GM19324 (cell line): ENCODE results near the gene ROBO1.

Source experiments
- ATAC-seq: cut with Tn5 transposase; IDR thresholded peaks from one replicate; pipeline ENCODE4 v1.9.1; 2021; ENCODE audit warnings: mild to moderate bottlenecking, moderate library complexity; ENCODE audit not compliant: unreplicated experiment, low FRiP score

The ROBO1 gene

DNA sequence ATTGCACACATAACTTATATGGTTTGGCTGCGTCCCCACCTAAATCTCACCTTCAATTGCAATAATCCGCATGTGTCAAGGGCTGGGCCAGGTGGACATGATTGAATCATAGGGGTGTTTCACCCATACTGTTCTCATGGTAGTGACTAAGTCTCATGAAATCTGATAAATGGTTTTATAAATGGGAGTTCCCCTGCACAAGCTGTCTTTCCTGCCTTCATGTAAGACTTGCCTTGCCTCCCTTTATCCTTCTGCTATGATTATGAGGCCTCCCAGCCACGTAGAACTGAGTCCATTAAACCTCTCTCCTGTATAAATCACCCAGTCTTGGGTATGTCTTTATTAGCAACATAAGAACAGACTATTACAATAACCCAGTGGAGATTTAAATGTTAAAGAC lies 653.9 kb downstream of the ROBO1 start:
- ATAC-seq = no peak

DNA sequence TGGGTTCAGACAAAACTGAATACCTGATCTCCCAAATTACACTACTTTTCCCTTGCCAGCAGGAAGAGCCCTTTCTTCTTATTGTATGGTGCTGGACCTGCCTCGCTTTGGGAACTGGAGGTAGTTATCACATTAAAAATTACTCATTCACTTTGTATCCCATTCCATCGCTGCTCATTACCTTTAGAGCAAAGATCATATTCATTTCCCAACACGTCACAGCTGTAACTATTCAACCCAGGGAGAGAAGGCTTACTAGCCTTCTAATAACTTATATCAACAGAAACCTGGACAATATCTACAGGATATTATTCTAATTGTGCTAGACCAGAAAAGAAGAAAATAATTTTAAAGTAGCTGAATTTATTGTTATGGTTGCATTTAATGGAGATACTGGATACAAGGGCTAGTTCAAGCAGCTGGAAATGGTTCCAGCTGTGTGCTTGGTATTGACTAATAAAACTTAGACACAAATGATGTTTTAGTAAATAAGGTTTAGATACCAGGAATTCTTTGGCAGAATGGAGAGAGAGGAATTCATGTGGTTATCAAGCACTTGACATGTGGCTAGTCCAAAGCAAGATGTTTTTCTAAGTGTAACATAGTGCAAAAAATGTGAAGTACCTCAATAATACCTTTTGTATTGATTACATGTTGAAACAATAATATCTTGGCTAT lies 656.3 kb downstream of the ROBO1 start:
- no peak for ATAC-seq

DNA sequence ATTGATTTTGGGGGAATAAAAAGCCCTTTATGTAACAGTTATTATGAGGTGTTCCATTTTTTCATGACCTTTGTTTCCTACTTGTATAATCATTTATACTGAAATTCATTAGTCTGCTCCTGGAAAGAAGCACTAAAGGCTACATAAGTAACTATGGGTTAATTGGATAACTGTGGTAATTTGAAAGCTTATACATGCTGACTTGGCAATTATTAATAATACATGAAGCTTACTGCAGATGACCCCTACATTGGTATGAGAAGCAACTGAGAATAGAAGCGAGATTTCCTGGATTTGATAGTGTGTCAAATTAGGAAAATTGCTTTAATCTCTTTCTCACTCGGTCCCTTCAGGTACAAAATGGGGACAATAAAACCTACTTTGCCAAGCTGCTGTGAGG lies 658.0 kb downstream of the ROBO1 start:
- no peak for ATAC-seq

DNA sequence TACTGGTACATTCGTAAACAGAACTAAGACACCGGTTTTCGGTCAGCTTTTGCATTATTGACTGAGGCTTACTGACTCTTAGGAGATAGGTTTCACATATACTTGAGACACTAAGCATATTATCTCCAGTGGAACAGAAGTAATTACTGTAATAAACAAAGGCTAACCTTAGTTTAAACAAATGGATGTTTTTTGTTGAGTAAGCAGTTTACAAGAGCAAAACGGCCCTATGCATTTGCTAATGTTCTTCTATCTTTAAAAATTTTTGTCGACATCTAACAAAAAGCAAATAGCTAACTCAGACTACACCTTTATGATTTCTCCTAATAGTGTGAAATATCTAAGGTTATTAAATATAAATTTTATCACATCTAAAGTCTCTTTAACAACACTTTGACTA lies 664.5 kb downstream of the ROBO1 start:
- ATAC-seq = no peak

DNA sequence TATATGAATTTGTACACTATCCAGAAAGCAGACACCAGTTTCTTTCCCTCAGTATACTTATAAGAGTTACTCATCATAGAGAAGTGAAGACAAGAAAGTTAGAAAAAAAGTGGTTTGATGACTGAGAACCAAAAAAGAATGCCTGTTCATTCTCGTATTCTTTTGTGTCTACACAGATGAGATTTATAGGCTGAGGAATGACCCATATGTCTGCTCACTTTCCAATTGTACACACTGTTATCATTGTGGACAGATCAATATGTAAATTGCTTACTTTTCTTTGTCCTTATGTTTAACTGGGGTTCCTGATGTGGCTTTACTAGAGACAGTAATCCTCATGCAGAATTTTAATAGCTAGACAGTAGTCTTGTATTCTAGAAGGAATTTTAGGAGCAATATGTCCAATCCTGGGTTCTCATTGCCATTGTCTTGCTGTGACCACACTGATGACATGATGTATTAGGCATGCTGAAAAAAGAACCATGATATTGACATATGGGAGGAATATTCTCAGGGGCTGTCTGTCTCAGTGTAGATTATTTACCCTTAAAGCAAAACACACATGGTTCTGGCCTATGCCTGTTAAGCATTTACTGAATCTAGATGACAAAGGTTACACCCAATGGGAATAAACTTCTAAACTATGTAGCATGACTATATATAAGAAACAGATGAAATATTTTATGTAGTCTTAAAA lies 669.7 kb downstream of the ROBO1 start:
- no peak for ATAC-seq

DNA sequence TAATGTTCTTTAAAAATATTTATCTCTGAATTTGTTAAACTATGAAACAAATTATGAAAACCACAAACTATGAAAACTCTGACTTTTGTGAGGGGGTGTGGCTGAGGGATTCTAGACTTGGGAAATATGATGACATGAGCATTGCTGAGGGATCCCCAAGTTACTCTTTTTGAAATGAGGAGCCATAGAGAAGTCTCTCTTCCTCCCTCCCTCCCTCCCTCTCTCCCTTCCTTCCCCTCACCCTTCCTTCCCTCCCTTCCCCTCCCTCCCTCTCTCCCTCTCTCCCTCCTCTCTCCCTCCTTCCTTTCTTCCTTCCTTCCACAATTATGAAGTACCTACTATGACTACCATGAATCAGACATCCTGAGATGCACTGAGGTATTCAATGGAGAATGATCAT lies 673.1 kb downstream of the ROBO1 start:
- no peak for ATAC-seq

DNA sequence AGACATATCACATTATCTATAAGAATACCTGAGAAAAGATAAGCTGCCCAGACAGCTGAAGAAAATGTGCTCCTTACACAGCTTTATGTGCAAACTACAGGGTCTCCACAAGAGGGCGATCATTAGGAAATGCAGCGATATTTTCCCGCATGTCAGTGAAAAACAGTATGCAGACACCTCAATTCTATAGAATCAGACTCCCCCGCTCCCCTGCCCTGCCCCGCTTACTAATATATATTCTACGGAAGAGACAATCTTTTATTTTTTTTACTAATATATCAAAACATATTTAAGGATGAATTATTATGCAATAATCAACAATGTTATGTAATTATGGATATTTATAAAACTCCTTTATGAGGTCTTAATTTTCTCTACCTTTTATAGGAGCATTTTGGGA lies 681.3 kb downstream of the ROBO1 start:
- ATAC-seq = no peak

DNA sequence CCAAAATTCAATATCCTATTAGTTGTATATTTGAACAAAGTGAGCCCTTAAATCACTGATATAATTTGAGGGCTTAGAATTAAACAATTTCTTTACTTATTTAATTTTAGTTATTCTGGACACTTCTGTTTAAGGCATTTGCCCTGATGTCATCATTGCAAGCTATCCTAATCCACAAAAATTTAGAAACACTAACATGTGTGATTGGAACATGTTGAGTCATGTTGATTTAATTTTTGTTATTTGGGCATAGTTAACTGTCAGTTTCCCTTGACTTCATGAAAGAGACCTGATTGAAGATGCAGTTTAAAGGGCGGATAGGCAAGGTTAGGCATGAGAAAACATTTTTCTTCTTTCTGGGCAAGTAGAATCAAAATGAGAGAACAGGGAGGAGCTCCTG lies 682.6 kb downstream of the ROBO1 start:
- ATAC-seq = no peak

DNA sequence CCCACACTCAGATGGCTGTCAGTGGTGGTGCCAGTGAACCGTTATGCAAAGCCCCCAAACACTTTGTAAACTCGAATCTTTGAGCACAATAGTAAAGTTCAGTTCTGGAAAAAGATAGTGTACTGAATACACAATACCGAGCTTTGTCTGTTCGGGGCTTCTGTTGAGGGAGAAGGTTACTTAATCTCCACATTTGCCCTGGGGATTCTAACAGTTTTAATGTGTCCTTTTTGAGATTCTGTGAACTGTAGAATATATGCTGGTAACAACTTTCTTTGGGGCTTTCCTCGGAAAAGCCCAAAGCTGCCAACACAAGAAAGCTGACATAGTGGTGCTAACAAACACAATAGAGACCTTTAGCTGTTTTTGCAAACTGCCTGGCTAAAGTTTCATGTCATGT lies 686.5 kb downstream of the ROBO1 start:
- ATAC-seq = no peak

DNA sequence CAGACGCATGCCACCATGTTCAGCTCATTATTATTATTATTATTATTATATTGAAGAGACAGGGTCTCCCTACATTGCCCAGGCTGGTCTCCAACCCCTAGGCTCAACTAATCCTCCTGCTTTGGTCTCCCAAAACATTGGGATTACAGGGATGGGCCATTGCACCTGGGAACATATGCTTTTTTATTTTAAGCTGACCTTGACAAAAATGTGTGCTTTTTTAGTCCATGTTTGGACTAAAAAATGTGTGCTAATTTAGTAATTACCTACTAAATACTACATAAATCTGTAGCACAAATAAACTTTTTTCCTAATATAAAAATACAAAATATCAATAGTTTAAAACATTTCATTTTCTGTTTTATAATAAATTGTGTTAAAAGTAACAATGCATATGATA lies 693.2 kb downstream of the ROBO1 start:
- ATAC-seq = no peak

DNA sequence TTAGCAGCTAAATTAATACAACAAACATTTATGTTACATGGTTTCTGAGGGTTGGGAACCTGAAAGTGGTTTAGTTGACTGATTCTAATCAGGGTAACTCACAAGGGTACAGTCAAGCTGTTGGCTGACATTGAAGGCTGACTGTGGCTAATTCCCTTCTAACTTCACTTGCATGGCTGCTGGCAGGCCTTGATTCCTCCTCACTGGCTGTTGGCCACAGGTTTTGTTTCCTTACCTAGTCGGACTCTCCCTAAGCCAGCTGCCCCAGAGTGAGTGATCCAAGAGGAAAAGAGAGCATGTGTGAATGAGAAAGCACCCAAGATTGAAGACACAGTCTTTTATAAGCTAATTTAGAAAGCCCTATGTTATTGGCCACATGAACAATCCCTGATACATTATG lies 700.1 kb downstream of the ROBO1 start:
- ATAC-seq = no peak

DNA sequence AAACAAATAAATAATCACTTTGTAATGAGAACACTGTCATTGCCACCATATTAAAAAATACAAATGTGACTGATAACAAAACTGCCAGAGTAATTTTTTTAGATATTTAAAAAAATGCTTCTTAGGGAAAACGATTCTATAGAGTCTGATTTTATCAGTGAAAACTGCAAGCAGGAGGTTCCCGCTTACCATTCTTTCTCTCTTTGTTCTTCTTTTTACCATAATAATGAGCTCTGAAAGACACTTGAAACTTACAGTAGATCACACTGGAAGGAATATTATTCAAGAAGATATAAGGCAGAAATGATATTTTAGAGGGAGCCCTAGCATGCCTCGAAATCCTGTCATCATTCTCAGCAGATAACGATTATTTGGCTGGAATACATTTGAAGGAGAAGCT lies 701.3 kb downstream of the ROBO1 start:
- ATAC-seq = no peak

DNA sequence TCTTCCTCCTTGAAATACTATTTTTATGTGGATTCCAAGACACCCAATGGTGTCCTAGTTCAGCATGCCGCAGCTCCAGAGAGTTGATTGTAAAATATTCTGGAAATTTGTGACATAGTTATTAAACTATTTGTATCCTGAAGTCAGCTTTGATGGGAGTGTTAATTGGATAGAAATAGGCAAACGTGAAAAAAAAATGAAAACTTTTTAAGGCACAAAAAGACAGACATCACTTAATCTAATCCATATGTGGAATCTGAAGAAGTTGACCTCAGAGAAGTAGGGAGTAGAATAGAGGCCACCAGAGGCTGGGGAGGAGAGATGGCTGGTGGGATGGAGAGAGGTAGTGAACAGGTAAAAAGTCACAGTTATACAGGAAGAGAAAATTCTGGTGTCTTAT lies 704.2 kb downstream of the ROBO1 start:
- ATAC-seq = no peak

DNA sequence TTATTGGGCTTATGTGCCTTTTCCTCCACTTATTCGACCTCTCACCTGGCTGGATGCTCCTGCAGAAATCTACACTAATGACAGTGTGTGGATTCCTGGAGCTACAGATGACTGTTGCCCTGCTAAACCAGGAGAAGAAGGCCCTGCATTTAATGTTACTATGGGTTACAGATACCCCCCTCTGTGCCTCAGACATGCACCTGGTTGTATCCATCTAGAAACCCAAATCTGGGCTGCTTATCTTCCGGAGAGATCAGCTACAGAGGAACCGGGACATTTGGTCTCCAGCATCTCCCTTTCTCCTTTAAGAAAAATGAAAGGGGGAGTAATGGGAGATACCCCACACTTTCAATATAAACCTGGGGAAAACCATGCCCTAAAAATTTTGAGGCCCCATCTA lies 710.0 kb downstream of the ROBO1 start:
- no peak for ATAC-seq

DNA sequence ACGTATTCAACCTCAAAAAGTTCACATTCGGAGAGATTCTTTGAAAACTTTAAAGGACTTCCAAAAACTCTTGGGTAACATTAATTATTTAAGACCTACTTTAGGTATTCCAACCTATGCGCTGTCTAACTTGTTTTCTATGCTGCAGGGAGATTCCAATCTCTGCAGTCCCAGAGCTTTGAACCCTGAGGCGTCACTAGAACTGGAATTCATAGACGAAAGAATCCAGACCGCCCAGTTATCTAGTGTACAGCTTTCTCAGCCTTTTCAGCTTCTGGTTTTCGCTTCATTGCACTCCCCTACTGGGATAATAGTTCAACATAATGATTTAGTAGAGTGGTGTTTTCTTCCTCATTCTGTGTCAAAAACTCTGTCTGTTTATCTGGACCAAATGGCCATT lies 711.3 kb downstream of the ROBO1 start:
- ATAC-seq = no peak

DNA sequence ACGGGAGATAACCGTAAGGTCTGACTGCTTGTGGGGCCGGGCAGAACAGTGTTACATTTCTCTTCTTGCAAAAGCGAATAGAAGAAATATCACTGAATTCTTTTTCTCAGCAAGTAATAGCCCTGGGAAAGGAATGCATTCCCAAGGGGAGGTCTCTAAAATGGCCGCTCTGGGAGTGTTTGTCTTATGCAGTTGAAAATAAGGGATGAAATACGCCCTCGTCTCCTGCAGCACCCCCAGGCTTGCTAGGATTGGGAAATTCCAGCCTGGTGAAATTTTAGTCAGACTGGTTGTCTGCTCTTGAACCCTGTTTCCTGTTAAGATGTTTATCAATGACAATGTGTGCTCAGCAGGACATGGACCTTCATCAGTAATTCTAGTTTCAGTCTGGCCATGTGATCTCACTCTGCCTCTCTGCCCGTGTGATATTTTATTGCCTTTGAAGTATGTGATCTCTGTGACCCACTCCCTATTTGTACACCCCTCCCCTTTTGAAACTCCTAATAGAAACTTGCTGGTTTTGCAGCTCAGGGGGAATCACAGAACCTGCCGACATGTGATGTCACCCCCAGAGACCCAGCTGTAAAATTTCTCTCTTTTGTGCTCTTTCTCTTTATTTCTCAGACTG lies 715.6 kb downstream of the ROBO1 start:
- ATAC-seq = no peak

DNA sequence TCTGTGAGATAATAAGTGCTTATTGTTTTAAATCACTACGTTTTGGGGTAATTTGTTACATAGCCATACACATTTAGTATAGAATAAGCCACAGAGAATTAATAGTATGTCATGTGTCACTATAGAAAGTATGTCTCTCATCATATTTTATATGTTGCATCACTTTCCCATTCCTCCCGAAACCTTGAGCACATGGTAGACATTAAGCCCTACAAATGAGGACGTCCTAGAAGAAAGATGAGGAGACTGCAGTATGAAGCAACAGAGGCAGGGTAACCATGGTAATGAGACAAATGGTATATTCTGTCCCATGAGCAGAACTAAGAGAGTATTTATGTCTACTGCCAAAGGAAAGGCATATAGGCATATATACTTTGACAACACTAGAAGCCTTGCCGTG lies 720.2 kb downstream of the ROBO1 start:
- no peak for ATAC-seq

DNA sequence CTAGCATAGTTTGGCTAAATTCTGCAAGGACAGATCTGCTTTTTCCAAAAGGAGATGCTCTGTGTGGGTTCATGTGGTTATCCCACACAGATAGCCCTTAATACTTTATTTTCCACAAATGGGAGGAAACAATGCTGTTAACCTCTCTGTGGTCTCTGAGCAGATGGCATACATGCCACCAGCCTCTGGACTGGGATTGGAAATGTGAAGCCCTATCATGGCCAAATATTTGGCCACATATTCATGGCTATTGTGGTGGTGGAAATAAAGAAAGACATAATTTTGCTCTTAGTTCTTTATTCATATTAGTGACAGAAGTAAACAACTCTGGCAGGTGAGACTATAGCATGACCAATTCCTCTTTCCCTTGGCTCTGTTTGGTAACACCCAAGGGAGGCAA lies 726.2 kb downstream of the ROBO1 start:
- no peak for ATAC-seq

DNA sequence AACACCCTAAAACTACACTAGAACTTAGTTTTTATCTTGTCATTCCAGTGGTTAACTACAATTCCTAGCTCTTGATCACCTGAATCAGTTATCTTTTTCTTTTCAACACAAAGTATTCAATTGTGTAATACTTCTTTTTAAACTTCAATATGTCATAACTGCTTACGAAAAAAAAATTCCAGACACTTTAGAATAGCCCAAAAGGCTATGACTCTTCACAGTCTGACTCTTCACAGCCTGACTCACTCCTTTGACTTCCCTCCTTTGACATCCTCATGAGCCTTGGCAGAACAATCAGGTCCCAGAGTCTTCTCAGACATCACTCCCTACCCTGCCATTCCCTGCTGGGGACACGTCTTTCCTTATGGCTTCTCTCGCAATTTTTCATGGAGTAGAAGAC lies 727.1 kb downstream of the ROBO1 start:
- no peak for ATAC-seq

DNA sequence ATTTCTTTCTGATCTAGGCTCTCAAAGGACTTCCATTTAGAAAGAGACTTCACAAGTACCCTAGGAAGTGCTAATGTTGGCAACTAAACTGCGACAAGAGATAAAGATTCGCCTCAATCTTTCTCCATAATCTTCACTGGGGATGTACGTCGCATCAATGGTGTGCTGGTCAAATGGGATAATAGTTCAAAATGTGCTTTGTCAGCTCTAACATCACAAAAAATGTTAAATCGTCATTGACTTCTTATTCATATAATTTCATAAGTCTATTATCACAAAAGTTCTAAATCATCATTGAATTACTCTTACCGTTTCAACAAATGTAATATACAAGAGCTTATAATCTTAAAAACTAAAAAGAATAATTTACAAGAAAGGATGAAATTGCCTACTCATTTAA lies 727.7 kb downstream of the ROBO1 start:
- ATAC-seq = no peak

DNA sequence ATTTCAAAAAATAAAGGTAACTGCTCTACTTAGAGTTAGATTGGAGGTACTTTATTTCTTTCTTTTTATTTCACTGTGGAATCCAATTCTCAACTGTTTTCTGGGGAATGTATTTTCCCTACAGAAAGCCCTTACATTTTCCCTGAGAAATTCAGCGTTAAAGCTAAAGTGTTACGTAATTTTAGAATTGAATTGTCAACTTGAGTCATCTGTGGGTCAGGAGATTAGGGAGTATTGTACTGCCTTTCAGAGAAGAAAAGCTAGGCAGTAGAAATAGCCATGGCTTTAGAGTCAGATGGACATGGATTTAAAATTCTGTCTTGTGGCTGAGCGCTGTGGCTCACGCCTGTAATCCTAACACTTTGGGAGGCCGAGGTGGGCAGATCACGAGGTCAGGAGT lies 728.6 kb downstream of the ROBO1 start:
- no peak for ATAC-seq

DNA sequence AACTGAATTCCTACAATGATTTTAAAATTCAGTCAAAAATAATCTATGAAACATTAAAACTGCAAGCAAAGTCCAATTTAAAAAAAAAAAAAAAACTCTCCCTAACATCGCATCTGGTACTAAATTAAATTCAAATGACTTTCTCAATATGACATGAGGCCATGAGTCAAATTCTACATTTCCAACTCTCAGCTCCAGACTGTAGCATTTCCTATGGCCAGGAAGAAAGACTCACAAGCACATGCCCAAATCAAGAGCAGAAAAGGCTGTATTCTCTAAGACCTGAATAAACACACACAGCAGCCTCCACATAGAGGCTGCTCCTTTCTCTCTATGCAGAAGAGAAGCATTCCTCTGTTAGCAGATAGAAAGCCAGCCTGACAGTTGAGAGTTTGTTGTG lies 729.2 kb downstream of the ROBO1 start:
- no peak for ATAC-seq
